Endothelial cell of umbilical vein (primary cell): Measurements from ENCODE around the gene DRICH1. TPM values are rescaled to one million over a fixed set of nuclear protein-coding genes. Genes with fewer than 3 reads are reported as not detected.

Experiments used
- BruUV-seq: library from RNA; stranded (reverse); fragments of 400-500 nt; replicated peaks from 2 replicates; lab custom pipeline; 2021; lab: Mats Ljungman, UMichigan
- CTCF ChIA-PET: fragments of 300-600, 350-600 bp; sonication (Branson Sonifier 250); formaldehyde crosslinking; loops from one replicate; lab custom pipeline; 2021; ENCODE audit warnings: antibody characterized with exemption, inconsistent platforms; lab: Charles Lee
- POLR2A ChIA-PET: fragments of 300-600, 350-600 bp; sonication (Branson Sonifier 250); formaldehyde crosslinking; loops from one replicate; lab custom pipeline; 2021; ENCODE audit warnings: antibody characterized with exemption, inconsistent platforms; lab: Charles Lee
- DNase-seq: peaks from one replicate; pipeline ENCODE4 v3.0.0-alpha.2; 2011; ENCODE audit warnings: low read depth, low spot score
- FAIRE-seq: peaks from 2 replicates; lab custom pipeline; 2011; peaks lifted over from hg19 to GRCh38; lab: Jason Lieb, UNC
- H2AFZ ChIP-seq: 2 replicates; pipeline ENCODE4 v1.6.0; 2012; ENCODE audit warnings: low read depth, low read length, control low read depth, inconsistent platforms
- H3K27ac ChIP-seq: 2 replicates; pipeline ENCODE4 v1.5.1; 2011; ENCODE audit warnings: low read depth, mild to moderate bottlenecking, control low read depth, low read length, moderate library complexity; ENCODE audit not compliant: insufficient read depth
- H3K27me3 ChIP-seq, 2 experiments: 2 replicates each; pipeline versions ENCODE4 v1.6.0 to v1.6.1; 2011; ENCODE audit warnings: low read length in 2 of 2, mixed read lengths in 1 of 2; ENCODE audit not compliant: control insufficient read depth in 2 of 2, insufficient read depth in 2 of 2
- H3K36me3 ChIP-seq, 2 experiments: 2 replicates in 1 of 2; 3 replicates in 1 of 2; pipeline ENCODE4 v1.5.1; 2011; ENCODE audit warnings: low read length in 2 of 2, mild to moderate bottlenecking in 1 of 2, moderate library complexity in 1 of 2; ENCODE audit not compliant: control insufficient read depth in 2 of 2, insufficient read depth in 2 of 2; ENCODE audit errors: extremely low read depth in 1 of 2
- H3K4me1 ChIP-seq: 3 replicates; pipeline ENCODE4 v1.5.1; 2011; ENCODE audit warnings: mild to moderate bottlenecking, low read length; ENCODE audit not compliant: control insufficient read depth, insufficient read depth; ENCODE audit errors: extremely low read depth
- H3K4me2 ChIP-seq: 2 replicates; pipeline ENCODE4 v1.6.1; 2011; ENCODE audit warnings: low read length, control low read depth, mixed read lengths; ENCODE audit not compliant: insufficient read depth
- H3K4me3 ChIP-seq, 3 experiments: fragments of 200-600 bp in 1 of 3; sonication (generic), shearing (Covaris generic) in 1 of 3; replicated peaks in 1 of 3; 2 replicates each; pipeline ENCODE4 v1.5.1; 2011 to 2016; ENCODE audit warnings: control low read depth in 3 of 3, low read length in 3 of 3, mild to moderate bottlenecking in 2 of 3, inconsistent platforms in 1 of 3, low read depth in 1 of 3, moderate library complexity in 1 of 3; ENCODE audit not compliant: insufficient read depth in 1 of 3
- H3K79me2 ChIP-seq: 2 replicates; pipeline ENCODE4 v1.6.0; 2012; ENCODE audit warnings: low read length, inconsistent platforms; ENCODE audit not compliant: control insufficient read depth, insufficient read depth
- H3K9ac ChIP-seq: replicated peaks from 2 replicates; pipeline ENCODE3; 2011; ENCODE audit warnings: low read length, control low read depth; ENCODE audit not compliant: insufficient read depth; ENCODE audit errors: extremely low read depth
- H3K9me1 ChIP-seq: replicated peaks from 3 replicates; pipeline ENCODE4 v1.6.0; 2011; ENCODE audit warnings: mild to moderate bottlenecking, low read length; ENCODE audit not compliant: control insufficient read depth, insufficient read depth; ENCODE audit errors: extremely low read depth
- H3K9me3 ChIP-seq: replicated peaks from 2 replicates; pipeline ENCODE4 v1.5.1; 2012; ENCODE audit warnings: low read length, inconsistent platforms; ENCODE audit not compliant: control insufficient read depth, insufficient read depth
- H4K20me1 ChIP-seq: replicated peaks from 2 replicates; pipeline ENCODE3; 2011; ENCODE audit warnings: mild to moderate bottlenecking, low read length; ENCODE audit not compliant: control insufficient read depth, insufficient read depth; ENCODE audit errors: extremely low read depth
- CTCF ChIP-seq, 2 donors: IDR thresholded peaks; 1 replicate in 1 of 2; 2 replicates in 1 of 2; pipeline ENCODE4 v1.5.1; 2011; ENCODE audit warnings: low read length in 2 of 2, mild to moderate bottlenecking in 2 of 2, moderate library complexity in 2 of 2, control low read depth in 1 of 2, inconsistent platforms in 1 of 2, low read depth in 1 of 2; ENCODE audit not compliant: insufficient read depth in 1 of 2; ENCODE audit errors: extremely low read depth in 1 of 2
- EZH2 ChIP-seq: IDR thresholded peaks from 2 replicates; pipeline ENCODE4 v1.6.1; 2012; ENCODE audit warnings: borderline replicate concordance, low read depth, mild to moderate bottlenecking, moderate library complexity, low read length, inconsistent platforms; ENCODE audit not compliant: severe bottlenecking
- FOS ChIP-seq: IDR thresholded peaks from 2 replicates; pipeline ENCODE4 v1.6.1; 2011; ENCODE audit warnings: mild to moderate bottlenecking, low read length, moderate library complexity, borderline replicate concordance; ENCODE audit not compliant: insufficient read depth
- GATA2 ChIP-seq: IDR thresholded peaks from 2 replicates; pipeline ENCODE4 v1.7.0; 2011; ENCODE audit warnings: low read depth, mild to moderate bottlenecking, moderate library complexity, mixed read lengths, low read length; ENCODE audit not compliant: insufficient read length, insufficient read depth
- JUN ChIP-seq: IDR thresholded peaks from 2 replicates; pipeline ENCODE4 v1.6.1; 2011; ENCODE audit warnings: borderline replicate concordance, low read depth; ENCODE audit not compliant: insufficient read length, insufficient read depth
- MAX ChIP-seq: IDR thresholded peaks from 2 replicates; pipeline ENCODE4 v1.6.1; 2011; ENCODE audit not compliant: insufficient read depth, insufficient read length
- MYC ChIP-seq: IDR thresholded peaks from one replicate; pipeline ENCODE4 v1.6.1; 2011; ENCODE audit warnings: mild to moderate bottlenecking, low read depth, low read length
- POLR2A ChIP-seq: IDR thresholded peaks from 2 replicates; pipeline ENCODE4 v1.6.1; 2012; ENCODE audit warnings: low read depth, mild to moderate bottlenecking, control low read depth, low read length
- POLR2AphosphoS5 ChIP-seq: IDR thresholded peaks from 2 replicates; pipeline ENCODE4 v1.6.1; 2012; ENCODE audit warnings: low read depth, mild to moderate bottlenecking, control low read depth, low read length, moderate library complexity; ENCODE audit not compliant: insufficient read depth
- dilution Hi-C: fragments of 300-500 bp; cut with MboI; formaldehyde crosslinking; loops from one replicate; pipeline ENCODE4 v1.15.0; 2019; ENCODE audit warnings: low sequenced_read_pairs; ENCODE audit not compliant: extremely low pct_ligation_motif_present
- intact Hi-C: fragments of 100-400 bp; cut with micrococcal nuclease; formaldehyde crosslinking; loops from one replicate; pipeline ENCODE4 v1.10.0; 2022
- polyA plus RNA-seq, 4 experiments: library from polyadenylated mRNA; depleted of rRNA in 3 of 4; stranded (reverse) in 3 of 4; unstranded in 1 of 4; fragments of >200 nt; gene quantifications; 2 replicates each; pipeline versions ENCODE4 v1.2.1 to v1.2.3, GENCODE V29; 2011 to 2012; ENCODE audit warnings: missing spikeins in 1 of 4
- total RNA-seq: library from RNA; stranded (reverse); gene quantifications from 2 replicates; pipeline ENCODE4 v1.2.3, GENCODE V29; 2021

DRICH1 gene
- total and polyA plus RNA-seq, 2 donors (not counting 3 experiments of a cell fraction or from before 2014, with no cell fraction given), result 0.25 TPM; not detected in 1

DNA sequence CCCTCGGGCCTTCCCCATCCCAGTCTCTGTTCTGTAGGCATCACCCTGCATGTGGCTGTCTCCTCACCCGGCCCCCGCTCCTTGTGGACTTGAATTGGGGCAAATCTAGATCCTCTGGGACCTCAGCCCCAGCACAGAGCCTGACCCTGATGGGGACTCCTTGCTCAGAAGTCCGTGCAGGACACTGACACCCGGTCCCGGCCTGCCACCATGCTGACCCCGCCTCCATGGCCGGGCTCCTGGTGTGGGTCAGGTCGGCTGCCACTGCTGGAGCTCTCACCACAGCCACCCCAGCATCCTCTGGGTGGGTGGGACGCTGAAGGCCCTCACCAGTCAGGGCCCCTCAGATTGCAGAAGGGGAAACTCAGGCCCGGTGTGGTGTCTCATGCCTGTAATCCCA lies 53.8 kb downstream of the DRICH1 start:
- Histone ChIP-seq H3K9me1 (no peaks in the 10 kb centered on the region), H3K9me3 (no peaks in the 10 kb centered on the region), H3K4me2 (no peak overlapping the region), H3K4me1 (no peaks in the 10 kb centered on the region), H2AFZ (no peak overlapping the region), H3K27me3 (no peaks in the 10 kb centered on the region), H3K27ac (no peak overlapping the region), H3K4me3 (no peak overlapping the region), H4K20me1 (no peaks in the 10 kb centered on the region), H3K9ac (no peak overlapping the region), H3K79me2 (no peaks in the 10 kb centered on the region), H3K36me3 (no peaks in the 10 kb centered on the region)
- FAIRE-seq (no peak), DNase-seq (no peak)
- no TSS peak for BruUV-seq
- ChIA-PET POLR2A (no interaction called here), CTCF (interaction anchor here (1.5 to 1.7 kb wide), 2 partner anchors 10 to 13 kb away, joined by 6 to 14 read pairs; no protein-coding TSS in a partner anchor)
- TF ChIP-seq CTCF (IDR thresholded peaks at IDR 0.05; ENCODE audit: extremely low read depth in 1 of 2, insufficient read depth in 1 of 2, low read depth in 1 of 2, low read length in 2 of 2) (no peak), POLR2A (no peak), FOS (no peak), MAX (no peak), JUN (no peak), POLR2AphosphoS5 (no peak), MYC (no peak), GATA2 (no peak), EZH2 (no peak)
- intact Hi-C loops, result no loop called here
- dilution Hi-C loops, result no loop called here
